HEK293 (cell line): ENCODE results near the gene CD44.

Experiments used
- CTCF ChIA-PET: fragments of 350-600 bp; formaldehyde crosslinking; extraction: SDS; loops from one replicate; lab custom pipeline; 2021; ENCODE audit warnings: antibody characterized with exemption; lab: Yijun Ruan, JAX
- POLR2A ChIA-PET: fragments of 300-600 bp; formaldehyde crosslinking; extraction: SDS; loops from one replicate; lab custom pipeline; 2020; ENCODE audit warnings: antibody characterized with exemption, inconsistent platforms; lab: Yijun Ruan, JAX
- H3K27ac ChIP-seq: fragments of 200-500 bp; sonication (Bioruptor generic); 2 replicates; pipeline ENCODE4 v1.5.1; 2014; ENCODE audit warnings: low read depth, low read length, control low read depth, inconsistent platforms; ENCODE audit errors: extremely low read depth
- H3K36me3 ChIP-seq, 2 experiments: fragments of 200-500 bp in 1 of 2; sonication (Bioruptor generic) in 1 of 2; 1 replicate in 1 of 2; 2 replicates in 1 of 2; pipeline ENCODE4 v1.5.1; 2014 to 2017; ENCODE audit warnings: inconsistent platforms in 2 of 2, low read length in 2 of 2; ENCODE audit not compliant: control insufficient read depth in 2 of 2, insufficient read depth in 1 of 2
- H3K4me1 ChIP-seq: fragments of 200-500 bp; sonication (Bioruptor generic); 2 replicates; pipeline ENCODE4 v1.5.1; 2014; ENCODE audit warnings: mild to moderate bottlenecking, low read length, inconsistent platforms; ENCODE audit not compliant: control insufficient read depth, insufficient read depth
- H3K4me3 ChIP-seq: 2 replicates; pipeline ENCODE4 v1.5.1; 2011; ENCODE audit warnings: low read depth, mild to moderate bottlenecking, control low read depth, low read length, moderate library complexity
- H3K9me3 ChIP-seq: fragments of 200-500 bp; sonication (Bioruptor generic); 2 replicates; pipeline ENCODE4 v1.5.1; 2014; ENCODE audit warnings: low read depth, low read length, inconsistent platforms; ENCODE audit not compliant: control insufficient read depth, insufficient read depth
- PATZ1 ChIP-seq: fragments of 450-650 bp; formaldehyde crosslinking; IDR thresholded peaks from 2 replicates; pipeline ENCODE4 v1.5.1; 2016; ENCODE audit warnings: missing biosample characterization, missing genetic modification characterization
- ZBTB11 ChIP-seq: fragments of 450-650 bp; formaldehyde crosslinking; conservative IDR thresholded peaks from 2 replicates; pipeline ENCODE4 v1.5.1; 2016; ENCODE audit warnings: low read depth, missing biosample characterization, missing genetic modification characterization
- ZBTB48 ChIP-seq: fragments of 450-650 bp; formaldehyde crosslinking; IDR thresholded peaks from 2 replicates; pipeline ENCODE4 v1.5.1; 2016; ENCODE audit warnings: missing biosample characterization, missing genetic modification characterization
- ZNF112 ChIP-seq: fragments of 450-650 bp; formaldehyde crosslinking; IDR thresholded peaks from 2 replicates; pipeline ENCODE4 v1.5.0; 2017; ENCODE audit warnings: missing biosample characterization, missing genetic modification characterization
- ZNF133 ChIP-seq: fragments of 450-650 bp; formaldehyde crosslinking; IDR thresholded peaks from 2 replicates; pipeline ENCODE4 v1.5.1; 2016; ENCODE audit warnings: missing biosample characterization, missing genetic modification characterization
- ZNF140 ChIP-seq: fragments of 450-650 bp; formaldehyde crosslinking; IDR thresholded peaks from 2 replicates; pipeline ENCODE4 v1.5.1; 2016; ENCODE audit warnings: missing biosample characterization, missing genetic modification characterization
- ZNF155 ChIP-seq: fragments of 450-650 bp; formaldehyde crosslinking; IDR thresholded peaks from 2 replicates; pipeline ENCODE4 v1.5.1; 2016; ENCODE audit warnings: missing biosample characterization, missing genetic modification characterization
- ZNF223 ChIP-seq: fragments of 450-650 bp; formaldehyde crosslinking; IDR thresholded peaks from 2 replicates; pipeline ENCODE4 v1.5.1; 2016; ENCODE audit warnings: missing biosample characterization, missing genetic modification characterization
- ZNF274 ChIP-seq, 2 experiments: fragments of 200-500 bp in 1 of 2; fragments of 450-650 bp in 1 of 2; sonication (Bioruptor generic) in 1 of 2; formaldehyde crosslinking in 1 of 2; IDR thresholded peaks; 2 replicates each; pipeline versions ENCODE4 v1.5.1 to v1.6.1; 2014 to 2016; ENCODE audit warnings: borderline replicate concordance in 1 of 2, inconsistent platforms in 1 of 2, low read length in 1 of 2, missing biosample characterization in 1 of 2, missing genetic modification characterization in 1 of 2
- ZNF280D ChIP-seq: fragments of 450-650 bp; formaldehyde crosslinking; IDR thresholded peaks from 2 replicates; pipeline ENCODE4 v1.5.1; 2016; ENCODE audit warnings: missing biosample characterization, missing genetic modification characterization
- ZNF302 ChIP-seq: fragments of 450-650 bp; formaldehyde crosslinking; IDR thresholded peaks from 2 replicates; pipeline ENCODE4 v1.5.1; 2016; ENCODE audit warnings: missing biosample characterization, missing genetic modification characterization, low read depth
- ZNF391 ChIP-seq: fragments of 450-650 bp; formaldehyde crosslinking; IDR thresholded peaks from 2 replicates; pipeline ENCODE4 v1.5.1; 2016; ENCODE audit warnings: low read depth, missing biosample characterization, missing genetic modification characterization, borderline replicate concordance
- ZNF548 ChIP-seq: fragments of 450-650 bp; formaldehyde crosslinking; IDR thresholded peaks from 2 replicates; pipeline ENCODE4 v1.5.1; 2016; ENCODE audit warnings: missing biosample characterization, missing genetic modification characterization
- ZNF555 ChIP-seq: fragments of 450-650 bp; formaldehyde crosslinking; conservative IDR thresholded peaks from 2 replicates; pipeline ENCODE4 v1.5.1; 2017; ENCODE audit warnings: missing biosample characterization, mild to moderate bottlenecking, missing genetic modification characterization, inconsistent platforms
- ZNF596 ChIP-seq: fragments of 450-650 bp; IDR thresholded peaks from 2 replicates; pipeline ENCODE4 v1.5.0; 2018; ENCODE audit warnings: missing biosample characterization, mild to moderate bottlenecking, missing genetic modification characterization, moderate library complexity
- ZNF664 ChIP-seq: fragments of 450-650 bp; formaldehyde crosslinking; IDR thresholded peaks from 2 replicates; pipeline ENCODE4 v1.5.1; 2016; ENCODE audit warnings: missing biosample characterization, missing genetic modification characterization
- TF ChIP-seq, protein P1 (sequence below): sonication (generic); formaldehyde crosslinking; IDR thresholded peaks from 2 replicates; pipeline ENCODE4 v1.8.1; 2022; ENCODE audit warnings: mild to moderate bottlenecking, moderate library complexity, missing genetic modification reagents

The CD44 gene

DNA sequence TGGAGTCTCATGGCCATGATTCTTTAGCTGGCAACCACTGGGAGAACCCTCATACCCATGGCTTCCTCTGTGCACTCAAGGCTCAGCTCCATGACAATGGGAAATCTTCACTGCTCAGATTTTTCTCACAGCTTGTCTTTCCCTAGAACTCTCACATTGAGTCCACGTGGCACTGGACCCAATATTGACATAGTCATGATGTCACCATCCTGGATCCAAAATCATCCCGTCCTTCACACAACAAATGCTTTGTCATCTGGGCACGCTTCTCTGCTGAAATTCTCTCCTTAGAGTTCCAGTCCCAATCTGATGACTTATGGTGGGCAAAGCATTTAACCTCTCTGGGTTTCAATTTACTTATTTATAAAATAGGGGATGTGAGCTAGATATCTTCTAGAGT, 37.7 kb upstream of the CD44 start:
- no peaks in the 10 kb centered on the region for H3K4me1 ChIP-seq
- TF ChIP-seq ZNF274 (IDR thresholded peaks at IDR 0.05; ENCODE audit: low read length) (no peak), ZNF274 (tag by site-specific recombination; IDR thresholded peaks at IDR 0.05; ENCODE audit: borderline replicate concordance) (no peak), ZNF155 (tag by site-specific recombination) (no peak), ZNF548 (no peak), ZNF596 (no peak), ZNF302 (no peak), ZNF140 (tag by site-specific recombination) (no peak), ZBTB48 (tag by site-specific recombination) (no peak), ZNF391 (tag by site-specific recombination) (no peak), ZNF223 (no peak), PATZ1 (tag by site-specific recombination) (no peak), ZNF555 (tag by site-specific recombination) (no peak), ZNF280D (tag by site-specific recombination) (no peak), ZNF133 (no peak), ZBTB11 (tag by site-specific recombination) (no peak), ZNF664 (tag by site-specific recombination) (no peak), ZNF112 (tag by site-specific recombination) (no peak)
- TF ChIP-seq, protein P1, sequence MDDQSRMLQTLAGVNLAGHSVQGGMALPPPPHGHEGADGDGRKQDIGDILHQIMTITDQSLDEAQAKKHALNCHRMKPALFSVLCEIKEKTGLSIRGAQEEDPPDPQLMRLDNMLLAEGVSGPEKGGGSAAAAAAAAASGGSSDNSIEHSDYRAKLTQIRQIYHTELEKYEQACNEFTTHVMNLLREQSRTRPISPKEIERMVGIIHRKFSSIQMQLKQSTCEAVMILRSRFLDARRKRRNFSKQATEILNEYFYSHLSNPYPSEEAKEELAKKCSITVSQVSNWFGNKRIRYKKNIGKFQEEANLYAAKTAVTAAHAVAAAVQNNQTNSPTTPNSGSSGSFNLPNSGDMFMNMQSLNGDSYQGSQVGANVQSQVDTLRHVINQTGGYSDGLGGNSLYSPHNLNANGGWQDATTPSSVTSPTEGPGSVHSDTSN, result no peak
- no peak overlapping the region for H3K4me3 ChIP-seq
- CTCF ChIA-PET, result no interaction called here
- POLR2A ChIA-PET, result no interaction called here
- no peaks in the 10 kb centered on the region for H3K9me3 ChIP-seq
- no peak overlapping the region for H3K27ac ChIP-seq
- no peaks in the 10 kb centered on the region for H3K36me3 ChIP-seq
